Hepatocyte (in vitro differentiated cells): ENCODE data around the gene ANKHD1.

ENCODE experiments used
- EZH2phosphoT487 ChIP-seq: fragments of 200-600 bp; sonication (generic); IDR thresholded peaks from one replicate; pipeline ENCODE4 v1.6.1; 2018; ENCODE audit warnings: antibody characterized with exemption, mild to moderate bottlenecking, low read depth, moderate library complexity; ENCODE audit not compliant: unreplicated experiment, severe bottlenecking
- TF ChIP-seq, protein P1 (sequence below): fragments of 200-600 bp; sonication (generic); IDR thresholded peaks from 2 replicates; pipeline ENCODE4 v1.5.1; 2016; ENCODE audit warnings: antibody characterized with exemption, mild to moderate bottlenecking; ENCODE audit not compliant: poor library complexity

DNA sequence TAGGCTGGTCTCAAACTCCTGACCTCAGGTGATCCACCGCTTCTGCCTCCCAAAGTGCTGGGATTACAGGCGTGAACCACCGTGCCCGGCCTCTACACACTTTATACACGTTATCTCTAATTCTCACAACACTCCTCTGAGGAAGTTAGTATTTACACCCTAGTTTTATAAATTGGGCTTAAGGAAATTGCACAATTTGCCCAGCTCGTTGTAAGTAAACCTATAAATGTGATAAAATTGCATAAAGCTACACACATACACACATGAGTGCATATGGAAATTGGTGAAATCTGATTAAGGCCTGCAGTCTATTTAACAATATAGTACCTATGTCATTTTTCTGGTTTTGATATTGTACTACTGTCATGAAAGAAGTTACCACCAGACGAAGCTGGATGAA lies 46.1 kb upstream of the ANKHD1 start:
- TF ChIP-seq, protein P1, sequence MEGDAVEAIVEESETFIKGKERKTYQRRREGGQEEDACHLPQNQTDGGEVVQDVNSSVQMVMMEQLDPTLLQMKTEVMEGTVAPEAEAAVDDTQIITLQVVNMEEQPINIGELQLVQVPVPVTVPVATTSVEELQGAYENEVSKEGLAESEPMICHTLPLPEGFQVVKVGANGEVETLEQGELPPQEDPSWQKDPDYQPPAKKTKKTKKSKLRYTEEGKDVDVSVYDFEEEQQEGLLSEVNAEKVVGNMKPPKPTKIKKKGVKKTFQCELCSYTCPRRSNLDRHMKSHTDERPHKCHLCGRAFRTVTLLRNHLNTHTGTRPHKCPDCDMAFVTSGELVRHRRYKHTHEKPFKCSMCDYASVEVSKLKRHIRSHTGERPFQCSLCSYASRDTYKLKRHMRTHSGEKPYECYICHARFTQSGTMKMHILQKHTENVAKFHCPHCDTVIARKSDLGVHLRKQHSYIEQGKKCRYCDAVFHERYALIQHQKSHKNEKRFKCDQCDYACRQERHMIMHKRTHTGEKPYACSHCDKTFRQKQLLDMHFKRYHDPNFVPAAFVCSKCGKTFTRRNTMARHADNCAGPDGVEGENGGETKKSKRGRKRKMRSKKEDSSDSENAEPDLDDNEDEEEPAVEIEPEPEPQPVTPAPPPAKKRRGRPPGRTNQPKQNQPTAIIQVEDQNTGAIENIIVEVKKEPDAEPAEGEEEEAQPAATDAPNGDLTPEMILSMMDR, result no peak
- no peak for TF ChIP-seq EZH2phosphoT487
